Activated CD8-positive, alpha-beta T cell treated with anti-CD3 and anti-CD28 coated beads, Interleukin-2, amount 10 ng/mL, durations not matched to agents 7 days and 5 days (primary cell): ENCODE data around the gene SSH3. TPM values are rescaled to one million over a fixed set of nuclear protein-coding genes. Genes with fewer than 3 reads are reported as not detected.
A peak's percentile ranks its signal among the peaks of the same experiment; 100 is the strongest.

Source experiments
- ATAC-seq: fragments of 150-1000 bp; cut with Tn5 transposase; one replicate; pipeline ENCODE4 v1.10.0; 2021; ENCODE audit warnings: moderate library complexity
- CTCF ChIA-PET: fragments of 350-600 bp; sonication (Branson Sonifier 250); formaldehyde crosslinking; loops from one replicate; lab custom pipeline; 2021; ENCODE audit warnings: antibody characterized with exemption; lab: Charles Lee
- POLR2A ChIA-PET: fragments of 350-600 bp; sonication (Branson Sonifier 250); formaldehyde crosslinking; loops from one replicate; lab custom pipeline; 2021; ENCODE audit warnings: antibody characterized with exemption; lab: Charles Lee
- DNase-seq: peaks from one replicate; pipeline ENCODE4 v3.0.0-alpha.2; 2020
- H3K27ac Mint-ChIP-seq: one replicate; pipeline ENCODE4 v1.8.0; 2021; ENCODE audit warnings: mild to moderate bottlenecking, mixed read lengths
- H3K27me3 Mint-ChIP-seq: one replicate; pipeline ENCODE4 v1.8.0; 2021; ENCODE audit warnings: low read depth, mixed read lengths
- H3K36me3 Mint-ChIP-seq: one replicate; pipeline ENCODE4 v1.8.0; 2021; ENCODE audit warnings: low read depth, mixed read lengths
- H3K4me1 Mint-ChIP-seq: one replicate; pipeline ENCODE4 v1.8.0; 2021; ENCODE audit warnings: low read depth, mixed read lengths
- H3K4me3 Mint-ChIP-seq: one replicate; pipeline ENCODE4 v1.8.0; 2021; ENCODE audit warnings: mild to moderate bottlenecking, mixed read lengths
- H3K9me3 Mint-ChIP-seq: one replicate; pipeline ENCODE4 v1.8.0; 2022; ENCODE audit warnings: mixed read lengths; ENCODE audit not compliant: insufficient read depth
- total RNA-seq, 2 experiments: library from RNA; stranded (reverse); gene quantifications; one replicate each; pipeline ENCODE4 v1.2.3, GENCODE V29; 2021

Gene SSH3
- total RNA-seq, 2 experiments from 2014 or later, result 12.0 to 13.0 TPM

DNA sequence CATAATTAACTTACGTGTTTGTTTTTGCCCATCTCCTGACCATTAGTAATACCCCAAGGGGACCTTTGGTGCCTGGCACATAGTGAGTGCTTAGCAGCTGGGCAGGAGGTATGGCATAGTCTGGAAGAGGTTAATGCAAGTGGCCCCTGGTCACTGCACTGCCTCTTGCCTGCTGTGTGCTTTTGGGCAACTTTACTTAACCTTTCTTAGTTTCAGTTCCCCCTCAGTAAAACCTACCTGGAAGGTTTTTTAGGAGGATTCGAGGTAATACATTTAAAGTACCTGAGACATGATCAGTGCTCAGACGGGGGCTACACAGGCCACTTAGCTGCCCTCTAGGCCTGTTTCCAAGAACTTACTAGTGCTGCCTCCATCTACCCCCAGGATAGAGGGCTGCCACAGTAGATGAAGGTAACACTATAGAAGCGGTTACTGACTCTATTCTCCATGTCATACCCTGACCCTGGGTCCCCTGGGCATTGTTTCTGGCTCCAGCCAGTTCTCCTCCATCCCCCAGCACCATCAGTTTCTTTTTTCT lies 46.7 kb downstream of the SSH3 start:
- CTCF ChIA-PET, result interaction anchor here (1.0 to 18.4 kb wide), 9 partner anchors 11 to 265 kb away, joined by 3 to 998 read pairs (median 53); partner anchors contain the start of genes CLCF1, PPP1CA and RAD9A
- POLR2A ChIA-PET, result no interaction called here
- Mint-ChIP-seq H3K36me3 (peaks cover 8% of the 10 kb centered on the region), H3K4me1 (peaks cover 47% of the 10 kb centered on the region), H3K9me3 (no peaks in the 10 kb centered on the region), H3K27me3 (no peaks in the 10 kb centered on the region), H3K4me3 (no peak overlapping the region), H3K27ac (no peak overlapping the region)
- DNase-seq (no peak), ATAC-seq (no peak)

DNA sequence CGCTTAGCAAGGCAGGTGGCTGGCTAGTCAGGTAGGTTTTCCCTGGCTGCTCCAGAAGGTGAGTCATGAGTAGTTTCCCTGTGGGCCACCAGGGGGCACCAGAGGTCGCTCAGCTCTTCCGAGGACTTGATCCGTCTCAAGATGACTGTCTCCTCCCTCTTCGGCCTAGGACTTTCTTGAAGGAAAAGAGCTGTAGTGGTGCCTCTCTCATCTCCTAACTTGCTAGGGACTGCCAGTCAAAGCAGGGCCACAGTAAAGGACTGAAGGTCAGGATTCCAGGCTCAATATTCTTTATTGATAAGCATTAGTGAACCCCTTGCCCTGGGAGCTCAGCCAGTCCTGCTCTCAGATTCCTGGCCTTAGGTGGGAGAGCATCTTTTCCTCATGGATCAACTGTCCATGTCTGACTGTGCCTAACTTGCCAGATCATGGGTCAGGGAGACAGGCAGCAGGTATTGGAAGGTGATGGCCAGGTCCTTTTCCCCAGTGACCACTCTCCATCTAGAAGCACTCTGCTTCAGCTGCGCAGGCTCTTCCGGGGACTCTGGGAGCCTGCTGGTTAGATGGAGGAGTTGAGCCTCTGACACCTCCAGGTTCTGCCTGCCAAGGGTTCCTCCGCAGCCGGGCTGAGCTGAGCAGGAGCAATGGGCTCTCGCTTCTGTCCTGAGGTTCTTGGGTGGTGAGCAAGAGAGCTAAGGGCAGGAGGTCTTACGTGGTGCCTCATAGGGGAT lies 48.1 kb downstream of the SSH3 start:
- POLR2A ChIA-PET, result interaction anchor here (0.7 to 2.8 kb wide), 4 partner anchors 26 to 89 kb away, joined by 3 to 28 read pairs (median 6); no protein-coding TSS in a partner anchor
- ATAC-seq (no peak), DNase-seq (peak; percentile 72)
- Mint-ChIP-seq H3K36me3 (peaks cover 8% of the 10 kb centered on the region), H3K27me3 (no peaks in the 10 kb centered on the region), H3K4me3 (peak overlapping the region; percentile 66), H3K4me1 (peaks cover 37% of the 10 kb centered on the region), H3K27ac (peak overlapping the region; percentile 75), H3K9me3 (no peaks in the 10 kb centered on the region)
- CTCF ChIA-PET, result interaction anchor here (0.6 to 18.4 kb wide), 35 partner anchors 12 to 298 kb away, joined by 3 to 998 read pairs (median 4); partner anchors contain the start of genes AIP, CLCF1, NUDT8 and PPP1CA

DNA sequence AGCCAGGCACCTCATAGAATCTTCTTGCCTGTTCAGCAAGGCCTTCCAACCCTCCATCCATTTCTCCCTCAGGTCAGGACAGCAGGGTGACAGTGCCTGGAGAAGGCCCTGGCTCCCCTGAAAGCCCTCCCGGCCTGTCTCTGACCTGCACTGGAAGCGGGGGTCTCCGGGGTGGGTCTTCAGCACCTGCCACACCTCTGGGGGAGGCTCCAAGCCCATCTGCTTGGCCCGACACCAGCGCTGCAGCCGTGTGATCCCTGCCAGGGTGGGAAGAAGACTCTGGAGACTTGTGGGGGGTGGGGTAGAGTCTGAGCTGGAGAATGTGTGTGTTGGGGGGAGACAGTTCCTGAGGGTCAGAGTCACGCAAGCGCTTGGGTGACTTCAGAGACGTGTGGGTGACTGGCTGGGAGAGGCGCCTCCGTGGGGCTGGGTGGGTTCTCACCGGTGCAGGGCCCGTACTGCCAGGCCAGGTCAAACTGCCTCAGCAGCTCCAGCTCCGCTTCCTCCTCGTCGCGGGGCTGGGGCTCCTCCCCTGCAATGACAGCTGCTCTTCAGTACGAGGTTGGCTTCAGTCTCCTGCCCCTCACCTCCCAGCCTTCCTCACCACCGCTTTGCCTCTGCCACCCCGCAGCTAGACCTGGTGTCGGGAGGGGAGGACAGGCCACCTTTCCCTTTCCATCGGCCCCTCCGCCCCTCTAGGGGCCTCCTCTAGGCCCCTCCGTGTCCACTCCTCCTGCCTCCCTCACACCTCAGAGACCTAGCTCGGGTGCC lies 49.4 kb downstream of the SSH3 start:
- peaks cover 42% of the 10 kb centered on the region for H3K4me1 Mint-ChIP-seq
- peak overlapping the region; percentile 99 for H3K27ac Mint-ChIP-seq
- H3K36me3 Mint-ChIP-seq, result peaks cover 8% of the 10 kb centered on the region
- peaks cover 4% of the 10 kb centered on the region for H3K27me3 Mint-ChIP-seq
- H3K4me3 Mint-ChIP-seq, result peak overlapping the region; percentile 93
- peak; percentile 60 for ATAC-seq
- DNase-seq, result peak; percentile 78
- H3K9me3 Mint-ChIP-seq, result no peaks in the 10 kb centered on the region
- ChIA-PET CTCF (interaction anchor here (0.9 to 18.4 kb wide), 19 partner anchors 10 to 272 kb away, joined by 3 to 998 read pairs (median 5); partner anchors contain the start of genes CLCF1, PPP1CA, PTPRCAP and RAD9A), POLR2A (interaction anchor here (0.6 to 2.8 kb wide), 34 partner anchors 8 to 1352 kb away, joined by 3 to 28 read pairs (median 5); partner anchors contain the start of genes ANKRD13D, CLCF1, PPP1CA and RAD9A)

DNA sequence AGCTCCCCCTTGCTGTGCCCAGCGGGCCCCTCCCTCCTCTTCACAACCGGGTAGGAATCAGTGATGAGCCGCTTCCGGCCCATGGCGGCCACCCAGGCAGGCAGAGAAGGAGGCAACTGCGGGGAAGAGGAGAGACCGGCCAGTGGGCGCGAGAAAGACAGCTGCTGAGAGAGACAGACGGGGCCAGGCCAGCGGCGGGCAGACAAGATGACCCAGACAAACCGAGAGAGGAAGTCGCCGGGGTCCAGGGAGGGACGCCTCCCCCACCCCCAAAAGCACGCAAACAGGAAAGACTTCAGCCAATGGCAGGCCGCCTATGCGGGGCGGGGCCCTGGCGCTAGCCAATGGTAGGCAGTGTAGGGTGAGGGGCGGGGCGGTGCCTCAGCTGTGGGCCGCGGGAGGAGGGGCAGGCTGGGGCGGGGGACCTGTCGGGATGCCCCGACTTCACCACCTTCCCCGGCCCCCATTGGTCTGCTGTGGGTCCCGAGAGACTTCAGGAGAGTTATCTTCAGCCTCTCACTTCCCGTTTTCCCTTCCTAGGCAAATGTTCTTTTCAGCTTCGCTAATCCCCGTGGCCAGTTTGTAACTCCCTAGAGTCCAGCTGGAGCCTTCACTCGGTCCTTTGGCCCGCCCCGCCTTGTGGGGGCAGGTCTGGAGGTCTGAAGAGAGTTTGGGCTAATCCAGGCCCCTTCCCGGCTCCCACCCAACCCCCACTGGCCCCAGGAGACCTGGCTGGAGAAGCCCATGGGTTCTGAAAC lies 50.2 kb downstream of the SSH3 start, which contains the start of gene POLD4:
Gene POLD4 (minus strand): TSS at position 230 of the 758 bp plus-strand sequence. CDS start 147 bp downstream, at position 83.
- ChIA-PET CTCF (interaction anchor here (0.9 to 18.4 kb wide), 20 partner anchors 10 to 273 kb away, joined by 3 to 998 read pairs (median 5); partner anchors contain the start of genes CLCF1, PPP1CA, PTPRCAP and RAD9A), POLR2A (interaction anchor here (0.6 to 2.8 kb wide), 36 partner anchors 9 to 510 kb away, joined by 3 to 28 read pairs (median 5); partner anchors contain the start of genes ANKRD13D, CLCF1, PPP1CA and PTPRCAP)
- Mint-ChIP-seq H3K27me3 (peaks cover 12% of the 10 kb centered on the region), H3K4me1 (peaks cover 42% of the 10 kb centered on the region), H3K27ac (peak within 1 kb of the TSS; percentile 99), H3K36me3 (peaks cover 8% of the 10 kb centered on the region), H3K9me3 (no peaks in the 10 kb centered on the region), H3K4me3 (peak within 1 kb of the TSS; percentile 93)
- ATAC-seq (peak; percentile 92), DNase-seq (peak; percentile 96)

DNA sequence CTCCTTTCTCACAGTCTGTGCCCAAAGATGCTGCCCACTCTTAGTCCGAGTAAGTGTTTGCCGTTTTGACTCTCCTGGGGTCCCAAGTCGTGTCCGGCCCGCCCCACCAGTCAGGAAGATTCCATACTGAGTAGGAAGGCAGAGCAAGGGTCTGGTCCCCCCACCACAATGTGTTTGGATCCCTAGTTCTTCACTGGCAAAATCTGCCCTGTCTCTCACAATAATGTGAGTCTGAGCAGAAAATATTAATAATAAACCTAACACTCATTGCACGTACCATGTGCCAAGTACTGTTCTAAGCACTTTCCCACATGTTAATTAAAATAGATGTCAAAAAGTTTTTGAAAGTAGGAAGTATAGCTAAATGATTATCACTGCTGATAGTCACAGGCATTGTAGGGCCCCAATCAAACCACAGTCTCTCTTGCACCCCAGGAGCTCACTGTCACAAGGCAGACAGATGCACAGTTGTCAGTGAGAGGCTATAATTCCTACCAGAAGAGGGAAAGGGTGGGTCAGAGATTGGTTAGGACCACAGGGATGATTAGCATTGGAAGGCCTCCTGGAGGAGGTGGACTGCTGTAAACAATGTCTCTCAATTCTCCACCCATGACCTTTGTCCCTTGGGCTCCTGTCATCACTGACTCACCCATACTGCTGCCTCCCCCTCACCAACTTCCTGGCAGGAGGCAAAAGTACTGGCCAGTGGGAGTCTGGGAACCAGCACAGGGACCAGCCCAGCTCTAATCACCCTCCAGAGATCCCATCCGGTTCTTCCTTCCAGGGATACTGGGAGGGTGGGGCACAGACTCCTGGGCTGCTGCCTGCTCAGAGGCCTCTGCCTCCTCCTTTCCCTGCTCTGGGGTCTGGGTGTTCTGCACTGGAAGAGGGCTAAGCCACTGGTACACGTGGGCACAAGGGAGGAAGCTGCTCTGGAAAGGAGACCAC lies 51.0 kb downstream of the SSH3 start:
- Mint-ChIP-seq H3K9me3 (no peaks in the 10 kb centered on the region), H3K36me3 (peaks cover 8% of the 10 kb centered on the region), H3K4me1 (peaks cover 42% of the 10 kb centered on the region), H3K27ac (peak overlapping the region; percentile 89), H3K4me3 (peak overlapping the region; percentile 93), H3K27me3 (peaks cover 13% of the 10 kb centered on the region)
- DNase-seq, result no peak
- ChIA-PET POLR2A (interaction anchor here (0.6 to 2.8 kb wide), 16 partner anchors 8 to 114 kb away, joined by 3 to 28 read pairs (median 6); partner anchors contain the start of genes ANKRD13D, CLCF1, PTPRCAP and RAD9A), CTCF (interaction anchor here (0.9 to 18.4 kb wide), 10 partner anchors 9 to 260 kb away, joined by 3 to 998 read pairs (median 30); partner anchors contain the start of genes CLCF1, PPP1CA and RAD9A)
- no peak for ATAC-seq

DNA sequence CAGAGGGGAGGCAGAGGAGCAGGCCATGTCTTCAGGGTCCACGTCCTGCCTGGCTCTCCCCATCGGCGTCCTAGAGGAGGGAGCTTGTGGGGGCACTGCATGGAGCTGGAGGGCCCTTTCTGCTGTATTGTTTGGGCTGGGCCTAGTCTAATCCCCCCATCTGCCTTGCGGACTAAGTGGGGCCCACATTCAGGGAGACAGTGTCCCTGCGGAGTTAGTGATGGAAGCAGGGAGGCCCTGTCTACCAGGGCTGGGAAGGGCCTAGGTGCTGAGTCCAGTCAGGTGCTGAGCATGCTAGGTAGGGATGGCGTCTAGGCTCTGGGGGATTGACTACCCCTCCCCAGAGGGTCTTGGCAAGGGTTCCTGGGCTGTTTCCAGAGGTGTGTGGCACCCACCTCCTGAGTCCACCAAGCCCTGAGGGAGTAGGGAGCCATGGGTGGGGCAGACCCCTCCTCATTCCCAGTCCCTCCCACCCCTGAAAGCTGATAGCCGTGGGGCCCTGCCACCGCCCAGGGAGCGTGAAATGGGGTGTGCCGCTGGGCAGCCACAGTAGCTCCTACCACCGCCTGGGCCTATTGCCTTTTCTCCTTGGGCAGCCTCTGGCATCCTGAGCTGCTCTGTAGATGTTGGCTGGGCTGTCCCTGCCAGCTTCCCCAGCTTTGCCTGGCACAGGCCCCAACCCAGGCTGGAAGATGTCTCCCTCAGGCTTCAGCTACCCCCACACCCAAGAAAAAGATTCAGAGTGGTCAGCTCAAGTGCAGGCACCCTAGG lies 51.9 kb downstream of the SSH3 start:
- H3K4me1 Mint-ChIP-seq, result peaks cover 42% of the 10 kb centered on the region
- H3K27me3 Mint-ChIP-seq, result peaks cover 13% of the 10 kb centered on the region
- DNase-seq (no peak), ATAC-seq (no peak)
- no peaks in the 10 kb centered on the region for H3K9me3 Mint-ChIP-seq
- peaks cover 8% of the 10 kb centered on the region for H3K36me3 Mint-ChIP-seq
- ChIA-PET CTCF (interaction anchor here (1.6 to 18.4 kb wide), 5 partner anchors 9 to 92 kb away, joined by 6 to 998 read pairs (median 55); partner anchors contain the start of genes CLCF1, PTPRCAP and RAD9A), POLR2A (interaction anchor here (1.0 kb wide), 1 partner anchor 82 kb away, joined by 3 read pairs; the partner anchor contains the start of gene PTPRCAP)
- H3K27ac Mint-ChIP-seq, result peak overlapping the region; percentile 89
- no peak overlapping the region for H3K4me3 Mint-ChIP-seq

DNA sequence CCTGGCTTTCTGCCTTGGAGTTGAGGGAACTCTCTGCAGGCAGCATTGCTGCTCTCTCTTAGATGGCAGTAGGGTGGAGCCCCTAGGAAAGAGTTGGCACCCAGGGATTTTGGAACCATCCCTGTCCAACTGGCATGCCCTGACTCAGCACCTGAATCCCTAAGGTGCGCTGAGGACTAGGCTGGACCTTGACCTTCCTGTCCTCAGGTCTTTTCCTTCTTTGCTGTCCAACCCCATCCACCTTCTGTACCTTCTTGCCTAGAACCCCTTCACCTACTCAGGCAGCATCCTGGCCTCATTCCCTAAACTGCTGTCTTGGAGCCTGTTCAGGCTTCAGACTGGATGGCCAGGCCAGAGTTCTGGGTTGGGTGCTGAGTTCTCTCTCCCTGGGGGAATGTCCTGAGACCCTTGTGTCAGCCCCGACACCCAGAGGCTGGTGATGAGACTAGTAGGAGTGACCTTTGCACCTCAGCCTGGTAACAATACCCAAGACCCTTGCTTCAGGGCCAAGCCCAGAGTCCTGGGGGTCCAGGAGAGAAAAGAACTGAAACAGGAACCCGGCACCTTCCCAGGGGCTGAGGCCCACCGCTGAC lies 52.6 kb downstream of the SSH3 start:
- Mint-ChIP-seq H3K36me3 (peaks cover 8% of the 10 kb centered on the region), H3K4me1 (peaks cover 42% of the 10 kb centered on the region), H3K9me3 (no peaks in the 10 kb centered on the region), H3K27ac (peak overlapping the region; percentile 39), H3K4me3 (no peak overlapping the region), H3K27me3 (peaks cover 13% of the 10 kb centered on the region)
- DNase-seq (no peak), ATAC-seq (no peak)
- ChIA-PET CTCF (interaction anchor here (0.6 to 18.4 kb wide), 18 partner anchors 9 to 129 kb away, joined by 3 to 998 read pairs (median 4); partner anchors contain the start of genes CLCF1, PPP1CA, PTPRCAP and RAD9A), POLR2A (interaction anchor here (1.0 to 1.4 kb wide), 2 partner anchors 26 to 81 kb away, joined by 3 to 13 read pairs; partner anchors contain the start of gene PTPRCAP)

DNA sequence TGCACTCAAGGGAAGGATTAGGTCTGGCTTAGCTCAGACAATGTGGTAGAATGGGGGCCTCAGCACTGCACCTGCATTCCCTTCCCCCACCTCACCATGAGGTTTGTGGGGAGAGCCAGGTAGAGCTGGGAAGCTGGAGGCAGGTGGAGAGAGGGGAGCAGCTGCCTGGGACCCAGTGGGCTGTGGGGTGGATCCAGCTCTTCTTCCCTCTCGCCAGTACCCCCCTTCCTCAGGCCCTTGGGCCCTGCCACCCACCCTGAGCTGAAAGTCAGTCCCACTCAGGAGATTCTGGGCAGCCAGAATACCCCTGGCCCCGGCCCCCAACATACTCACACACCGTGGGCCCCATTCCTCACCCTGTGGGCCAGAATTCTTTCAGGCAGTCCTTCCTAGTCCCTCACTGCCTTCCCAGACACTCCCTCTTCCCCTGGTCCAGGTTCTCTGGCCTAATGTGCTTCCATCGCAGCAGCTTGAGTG lies 53.1 kb downstream of the SSH3 start:
- ATAC-seq, result no peak
- POLR2A ChIA-PET, result interaction anchor here (1.0 to 1.4 kb wide), 2 partner anchors 26 to 81 kb away, joined by 3 to 13 read pairs; partner anchors contain the start of gene PTPRCAP

More for the DNA sequence above, 53.1 kb downstream of the SSH3 start:
- Mint-ChIP-seq H3K27ac (peak overlapping the region; percentile 71), H3K36me3 (peaks cover 4% of the 10 kb centered on the region), H3K9me3 (no peaks in the 10 kb centered on the region), H3K4me1 (peaks cover 36% of the 10 kb centered on the region), H3K4me3 (peak overlapping the region; percentile 15), H3K27me3 (peaks cover 17% of the 10 kb centered on the region)
- CTCF ChIA-PET, result interaction anchor here (0.6 to 18.4 kb wide), 17 partner anchors 9 to 129 kb away, joined by 3 to 998 read pairs (median 4); partner anchors contain the start of genes CLCF1, PPP1CA, PTPRCAP and RAD9A
- DNase-seq, result no peak
